Sigmoid colon (tissue), 7 donors: Measurements from ENCODE around the gene FAM3C. TPM values are rescaled to one million over a fixed set of nuclear protein-coding genes. Genes with fewer than 3 reads are reported as not detected.

ENCODE experiments used
- DNase-seq: peaks from one replicate; pipeline ENCODE4 v3.0.0-alpha.2; 2019
- H3K27ac ChIP-seq, 4 donors: fragments of 200-600 bp; sonication (generic); one replicate each; pipeline ENCODE4 v1.5.1; 2016 to 2019; ENCODE audit warnings: mild to moderate bottlenecking in 1 of 4
- H3K27me3 ChIP-seq, 3 donors: fragments of 200-600 bp; sonication (generic); one replicate each; pipeline ENCODE4 v1.5.1; 2019; ENCODE audit warnings: mild to moderate bottlenecking in 1 of 3
- H3K36me3 ChIP-seq, 4 donors: fragments of 200-600 bp; sonication (generic); one replicate each; pipeline ENCODE4 v1.5.1; 2016 to 2019
- H3K4me1 ChIP-seq, 4 donors: fragments of 200-600 bp; sonication (generic); one replicate each; pipeline ENCODE4 v1.5.1; 2017 to 2019
- H3K4me3 ChIP-seq, 4 donors: fragments of 200-600 bp; sonication (generic); one replicate each; pipeline ENCODE4 v1.5.1; 2017 to 2019; ENCODE audit warnings: mild to moderate bottlenecking in 2 of 4, moderate library complexity in 1 of 4
- H3K9me3 ChIP-seq, 4 donors: fragments of 200-600 bp in 3 of 4; sonication (generic) in 3 of 4; one replicate each; pipeline versions ENCODE4 v1.5.1 to v1.6.1; 2013 to 2019
- CTCF ChIP-seq, 4 experiments: fragments of 450-650 bp in 3 of 4; fragments of 200-600 bp in 1 of 4; IDR thresholded peaks; one replicate each; pipeline ENCODE4 v1.5.1; 2016 to 2019; ENCODE audit warnings: antibody characterized with exemption in 4 of 4, mild to moderate bottlenecking in 3 of 4, moderate library complexity in 2 of 4
- EP300 ChIP-seq, 4 donors: sonication (generic); formaldehyde crosslinking; IDR thresholded peaks; one replicate each; pipeline ENCODE4 v1.6.1; 2017; ENCODE audit warnings: antibody characterized with exemption in 4 of 4
- POLR2A ChIP-seq, 2 donors: fragments of 450-650 bp; IDR thresholded peaks; one replicate each; pipeline ENCODE4 v1.6.1; 2016; ENCODE audit warnings: antibody characterized with exemption in 2 of 2, mild to moderate bottlenecking in 2 of 2, moderate library complexity in 2 of 2
- POLR2AphosphoS5 ChIP-seq, 4 donors: sonication (generic); formaldehyde crosslinking; IDR thresholded peaks; one replicate each; pipeline ENCODE4 v1.6.1; 2017; ENCODE audit warnings: antibody characterized with exemption in 4 of 4
- WGBS, 2 donors: extraction: QIAGEN DNeasy Blood & Tissue Kit; methylation state at CpG; one replicate each; pipeline ENCODE4 v1.1.7; 2013; 5-methylcytosine and 5-hydroxymethylcytosine counted together
- intact Hi-C: fragments of 100-400 bp; cut with DNase I; formaldehyde crosslinking; loops from one replicate; pipeline ENCODE4 v1.15.1; 2023
- polyA plus RNA-seq, 3 donors: library from polyadenylated mRNA; stranded (reverse); fragments of 200-250 nt; gene quantifications; one replicate each; pipeline ENCODE4 v1.2.3, GENCODE V29; 2013
- total RNA-seq, 4 donors: library from RNA; depleted of rRNA; stranded (reverse); fragments of >200 nt; gene quantifications; one replicate each; pipeline ENCODE4 v1.1.0, GENCODE V29; 2016
- donor health status: healthy with polysubstance abuse.
- donor health status: Bipolar disorder and iron deficiency.
- donor health status: healthy.

FAM3C gene
- total and polyA plus RNA-seq, 7 donors: 9.0 to 58.9 (median 35.2) TPM

- H3K36me3 ChIP-seq: no peaks in the 10 kb centered on the region
- H3K27ac ChIP-seq: no peak overlapping the region
- H3K9me3 ChIP-seq: no peaks in the 10 kb centered on the region
- H3K4me3 ChIP-seq: no peak overlapping the region
- 97 to 98% methylated on average over 10 of the region's 10 CpGs for WGBS, 2 donors
- H3K4me1 ChIP-seq: peaks cover 0 to 40% (median 25%) of the 10 kb centered on the region in 4 donors
- no peak for TF ChIP-seq EP300 (IDR thresholded peaks at IDR 0.05)
- no peak for TF ChIP-seq POLR2AphosphoS5 (IDR thresholded peaks at IDR 0.05)
- TF ChIP-seq POLR2A (IDR thresholded peaks at IDR 0.05): no peak
- TF ChIP-seq CTCF (IDR thresholded peaks at IDR 0.05): no peak
- H3K27me3 ChIP-seq: no peaks in the 10 kb centered on the region
- no peak for DNase-seq
- intact Hi-C loops: loop anchor here (10.0 kb wide), 1 partner anchor 152 kb away; no protein-coding TSS in a partner anchor
These were observed 3.7 kb downstream of the FAM3C start for GRCh38 chr7:121392277-121393004.

DNA sequence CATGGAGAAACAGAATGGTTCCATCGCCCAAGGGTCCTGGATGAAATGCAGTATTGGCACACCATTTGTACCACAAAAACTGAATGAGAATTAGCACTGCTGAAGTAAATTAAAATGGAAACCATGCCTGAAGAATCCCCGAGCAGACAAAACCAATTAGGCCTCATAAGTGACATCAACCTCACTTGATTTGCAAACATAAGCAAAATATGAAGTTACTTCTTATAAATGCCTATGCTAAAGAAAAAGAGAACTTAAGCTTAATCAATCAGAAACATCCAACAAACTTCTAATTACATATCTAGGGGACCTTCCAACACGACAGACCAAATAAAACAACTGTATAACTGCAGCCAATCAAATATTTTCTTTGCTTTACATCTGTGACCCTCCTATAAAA is 4.4 kb downstream of the FAM3C start:
- no peak overlapping the region for H3K4me3 ChIP-seq
- TF ChIP-seq POLR2A (IDR thresholded peaks at IDR 0.05): no peak
- no peak for TF ChIP-seq EP300 (IDR thresholded peaks at IDR 0.05)
- no peak for TF ChIP-seq CTCF (IDR thresholded peaks at IDR 0.05)
- no peak for DNase-seq
- H3K4me1 ChIP-seq: peaks cover 0 to 35% (median 24%) of the 10 kb centered on the region in 4 donors
- WGBS, 2 donors: 72 to 86% methylated on average over 3 of the region's 3 CpGs
- intact Hi-C loops: loop anchor here (10.0 kb wide), 1 partner anchor 153 kb away; no protein-coding TSS in a partner anchor
- H3K9me3 ChIP-seq: no peaks in the 10 kb centered on the region
- H3K27me3 ChIP-seq: no peaks in the 10 kb centered on the region
- H3K27ac ChIP-seq: no peak overlapping the region
- no peaks in the 10 kb centered on the region for H3K36me3 ChIP-seq

DNA sequence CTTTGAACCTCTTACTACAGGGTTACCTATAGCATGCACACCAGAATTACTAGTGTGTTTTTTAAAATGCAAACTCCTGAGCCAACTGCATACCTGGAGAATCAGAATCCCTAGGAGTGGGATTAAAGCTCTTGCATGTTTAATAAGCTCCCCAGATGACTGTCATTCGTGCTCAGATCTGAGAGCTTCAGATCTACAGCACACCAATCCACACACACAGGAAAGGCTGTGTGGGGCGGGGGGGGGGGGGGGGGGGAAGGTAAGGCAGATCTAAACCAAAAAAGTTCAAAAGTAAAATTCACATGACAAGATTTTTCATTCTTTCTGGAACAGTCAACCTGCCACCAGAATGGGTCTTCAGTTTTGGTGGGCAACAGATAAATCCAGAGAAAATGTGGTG is 5.5 kb downstream of the FAM3C start:
- H3K4me3 ChIP-seq: no peak overlapping the region
- peaks cover 0 to 41% (median 25%) of the 10 kb centered on the region in 4 donors for H3K4me1 ChIP-seq
- WGBS, 2 donors: 56 to 70% methylated on average over 2 of the region's 2 CpGs
- intact Hi-C loops: loop anchor here (10.0 kb wide), 1 partner anchor 154 kb away; no protein-coding TSS in a partner anchor
- no peaks in the 10 kb centered on the region for H3K36me3 ChIP-seq
- TF ChIP-seq EP300 (IDR thresholded peaks at IDR 0.05) (no peak), POLR2AphosphoS5 (IDR thresholded peaks at IDR 0.05) (no peak), POLR2A (IDR thresholded peaks at IDR 0.05) (no peak), CTCF (IDR thresholded peaks at IDR 0.05) (no peak)
- no peaks in the 10 kb centered on the region for H3K27me3 ChIP-seq
- DNase-seq: no peak
- H3K27ac ChIP-seq: no peak overlapping the region
- no peaks in the 10 kb centered on the region for H3K9me3 ChIP-seq

DNA sequence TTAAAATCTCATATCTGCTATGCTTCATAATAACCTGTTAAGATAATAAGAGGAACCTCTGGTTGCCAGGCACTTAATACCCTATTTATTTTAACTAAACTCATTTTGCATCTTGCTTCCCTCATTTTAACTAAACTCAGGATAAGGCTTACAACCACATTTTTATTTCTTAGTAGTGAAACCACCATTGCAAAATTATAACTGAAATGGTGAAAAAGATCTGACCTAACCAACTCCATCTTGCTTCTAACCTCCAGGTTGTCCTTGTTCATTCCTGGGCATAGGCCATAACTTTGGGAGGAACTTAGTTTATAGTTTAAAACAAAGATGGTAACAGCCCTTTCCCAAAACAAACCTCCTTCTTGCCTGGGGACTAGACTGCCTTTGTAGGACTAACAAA is 6.0 kb downstream of the FAM3C start:
- Histone ChIP-seq H3K9me3 (no peaks in the 10 kb centered on the region), H3K4me3 (no peak overlapping the region), H3K36me3 (no peaks in the 10 kb centered on the region), H3K27me3 (no peaks in the 10 kb centered on the region), H3K27ac (no peak overlapping the region), H3K4me1 (peaks cover 0 to 43% (median 24%) of the 10 kb centered on the region in 4 donors)
- no peak for DNase-seq
- intact Hi-C loops: loop anchor here (10.0 kb wide), 1 partner anchor 155 kb away; no protein-coding TSS in a partner anchor
- TF ChIP-seq POLR2A (IDR thresholded peaks at IDR 0.05): no peak
- TF ChIP-seq EP300 (IDR thresholded peaks at IDR 0.05): no peak
- no peak for TF ChIP-seq POLR2AphosphoS5 (IDR thresholded peaks at IDR 0.05)
- no peak for TF ChIP-seq CTCF (IDR thresholded peaks at IDR 0.05)
